GM23338 (cell line): ENCODE results near the gene CMIP.

Source experiments
- CREB1 ChIP-seq: fragments of 250-450 bp; sonication (Bioruptor Pico); IDR thresholded peaks from 2 replicates; pipeline ENCODE4 v1.5.0; 2020; ENCODE audit warnings: low read depth, mild to moderate bottlenecking, moderate library complexity
- CTCF ChIP-seq, 2 experiments: fragments of 200-600 bp in 1 of 2; sonication (generic) in 1 of 2; conservative IDR thresholded peaks; 2 replicates each; pipeline versions ENCODE4 v1.5.1 to v1.6.1; 2016 to 2017; ENCODE audit warnings: antibody characterized with exemption in 2 of 2, low read depth in 2 of 2, mild to moderate bottlenecking in 2 of 2, moderate library complexity in 1 of 2
- ETS1 ChIP-seq: IDR thresholded peaks from 2 replicates; pipeline ENCODE4 v1.6.1; 2016; ENCODE audit warnings: antibody characterized with exemption
- EZH2 ChIP-seq: fragments of 200-600 bp; sonication (generic); IDR thresholded peaks from one replicate; pipeline ENCODE4 v1.8.0; 2017; ENCODE audit warnings: antibody characterized with exemption, mild to moderate bottlenecking, low read depth; ENCODE audit not compliant: unreplicated experiment
- EZH2phosphoT487 ChIP-seq: fragments of 200-600 bp; sonication (generic); IDR thresholded peaks from one replicate; pipeline ENCODE4 v1.8.1; 2018; ENCODE audit warnings: antibody characterized with exemption; ENCODE audit not compliant: unreplicated experiment
- JUNB ChIP-seq: IDR thresholded peaks from one replicate; pipeline ENCODE4 v1.6.1; 2016; ENCODE audit warnings: antibody characterized with exemption; ENCODE audit not compliant: unreplicated experiment
- NANOG ChIP-seq: IDR thresholded peaks from 2 replicates; pipeline ENCODE4 v1.6.1; 2016; ENCODE audit warnings: antibody characterized with exemption, borderline replicate concordance
- POLR2AphosphoS5 ChIP-seq: IDR thresholded peaks from 2 replicates; pipeline ENCODE4 v1.6.1; 2016; ENCODE audit warnings: antibody characterized with exemption, low read depth
- REST ChIP-seq: IDR thresholded peaks from one replicate; pipeline ENCODE4 v1.6.1; 2018; ENCODE audit warnings: antibody characterized with exemption; ENCODE audit not compliant: unreplicated experiment
- STAT1 ChIP-seq: IDR thresholded peaks from one replicate; pipeline ENCODE4 v1.6.1; 2016; ENCODE audit warnings: antibody characterized with exemption; ENCODE audit not compliant: unreplicated experiment
- ZNF114 ChIP-seq: fragments of 250-450 bp; sonication (Bioruptor Pico); IDR thresholded peaks from 2 replicates; pipeline ENCODE4 v1.5.0; 2020; ENCODE audit warnings: mild to moderate bottlenecking, moderate library complexity
- ZNF331 ChIP-seq: fragments of 250-450 bp; sonication (Bioruptor Pico); IDR thresholded peaks from 2 replicates; pipeline ENCODE4 v1.5.0; 2020; ENCODE audit warnings: low read depth, mild to moderate bottlenecking, moderate library complexity

GRCh38 chr16:81607805-81608522 is 163.4 kb downstream of the CMIP start:
- TF ChIP-seq EZH2 (no peak), EZH2phosphoT487 (no peak), CTCF (conservative IDR thresholded peaks at IDR 0.05; ENCODE audit: low read depth in 2 of 2) (no peak), CREB1 (CRISPR knock-in tag) (no peak), POLR2AphosphoS5 (no peak), ZNF114 (CRISPR knock-in tag) (no peak), NANOG (no peak), ZNF331 (CRISPR knock-in tag) (no peak), STAT1 (no peak), REST (no peak), ETS1 (no peak), JUNB (no peak)
